ENCODE results near the gene EFCAB7. TPM values are rescaled to one million over a fixed set of nuclear protein-coding genes. Genes with fewer than 3 reads are reported as not detected.
"Not testable (repeated sequence)": the region's sequence is repeated elsewhere in the genome, so short reads cannot be mapped to it uniquely, and the experiment has no call there.

Gene EFCAB7
- total RNA-seq, 2 donors from 2014 or later = 9.8 to 11.6 TPM

DNA sequence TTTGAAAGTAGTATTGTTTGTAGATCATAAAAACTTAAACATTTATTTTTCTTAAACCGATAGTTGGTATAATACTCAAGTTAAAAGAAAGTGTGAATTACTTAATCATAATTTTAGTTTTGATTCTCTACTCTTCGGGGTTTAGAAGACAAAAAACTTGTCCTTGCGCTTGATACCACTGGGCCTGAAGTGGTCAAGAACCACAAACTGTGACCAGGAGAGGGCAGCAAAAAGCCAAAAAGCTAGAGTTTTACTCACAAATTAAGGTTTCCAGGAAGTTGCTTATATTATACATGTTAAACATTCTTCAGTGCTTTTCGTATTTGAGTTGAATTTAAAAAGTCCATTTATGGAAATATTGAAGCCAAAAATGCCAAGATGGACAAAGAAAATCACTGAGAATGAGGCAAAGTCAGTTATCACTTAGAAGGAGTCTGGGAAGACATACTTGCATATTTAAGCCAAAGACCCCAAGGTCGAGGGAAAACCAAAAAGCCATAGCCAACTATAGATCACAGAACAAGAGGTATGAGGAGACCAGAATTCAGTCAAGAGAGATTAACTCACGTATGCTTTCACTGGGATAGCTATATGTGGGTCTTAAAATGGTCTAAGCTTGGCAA lies 34.2 kb downstream of the EFCAB7 start:
- TF ChIP-seq, protein P1, sequence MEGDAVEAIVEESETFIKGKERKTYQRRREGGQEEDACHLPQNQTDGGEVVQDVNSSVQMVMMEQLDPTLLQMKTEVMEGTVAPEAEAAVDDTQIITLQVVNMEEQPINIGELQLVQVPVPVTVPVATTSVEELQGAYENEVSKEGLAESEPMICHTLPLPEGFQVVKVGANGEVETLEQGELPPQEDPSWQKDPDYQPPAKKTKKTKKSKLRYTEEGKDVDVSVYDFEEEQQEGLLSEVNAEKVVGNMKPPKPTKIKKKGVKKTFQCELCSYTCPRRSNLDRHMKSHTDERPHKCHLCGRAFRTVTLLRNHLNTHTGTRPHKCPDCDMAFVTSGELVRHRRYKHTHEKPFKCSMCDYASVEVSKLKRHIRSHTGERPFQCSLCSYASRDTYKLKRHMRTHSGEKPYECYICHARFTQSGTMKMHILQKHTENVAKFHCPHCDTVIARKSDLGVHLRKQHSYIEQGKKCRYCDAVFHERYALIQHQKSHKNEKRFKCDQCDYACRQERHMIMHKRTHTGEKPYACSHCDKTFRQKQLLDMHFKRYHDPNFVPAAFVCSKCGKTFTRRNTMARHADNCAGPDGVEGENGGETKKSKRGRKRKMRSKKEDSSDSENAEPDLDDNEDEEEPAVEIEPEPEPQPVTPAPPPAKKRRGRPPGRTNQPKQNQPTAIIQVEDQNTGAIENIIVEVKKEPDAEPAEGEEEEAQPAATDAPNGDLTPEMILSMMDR (IDR thresholded peaks at IDR 0.05) = peak in 1 of 4 experiments; percentile 26
- no peak for TF ChIP-seq POLR2AphosphoS5 (IDR thresholded peaks at IDR 0.05)
- DNase-seq (ENCODE audit: low spot score) = no peak
- Histone ChIP-seq H3K27me3 (replicated peaks; ENCODE audit: insufficient read depth) (no peaks in the 10 kb centered on the region), H3K4me1 (replicated peaks) (no peaks in the 10 kb centered on the region), H3K9me3 (no peaks in the 10 kb centered on the region), H3K36me3 (no peaks in the 10 kb centered on the region), H3K27ac (no peak overlapping the region), H3K4me3 (no peak overlapping the region)
- intact Hi-C loops (cut with DNase I) = no loop called here
- WGBS = 81% methylated on average over 6 of the region's 6 CpGs

GRCh38 chr1:63559357-63559756 lies 36.0 kb downstream of the EFCAB7 start:
- H3K27me3 ChIP-seq (replicated peaks; ENCODE audit: insufficient read depth) = no peaks in the 10 kb centered on the region
- no peaks in the 10 kb centered on the region for H3K9me3 ChIP-seq
- no peak for DNase-seq (ENCODE audit: low spot score)
- no peak overlapping the region for H3K27ac ChIP-seq
- no peaks in the 10 kb centered on the region for H3K4me1 ChIP-seq (replicated peaks)
- no peaks in the 10 kb centered on the region for H3K36me3 ChIP-seq
- intact Hi-C loops (cut with DNase I) = no loop called here
- WGBS = 92% methylated on average over 2 of the region's 2 CpGs
- TF ChIP-seq POLR2A (IDR thresholded peaks at IDR 0.05) (no peak), POLR2AphosphoS5 (IDR thresholded peaks at IDR 0.05) (no peak)
- TF ChIP-seq, protein P1 (IDR thresholded peaks at IDR 0.05) = no peak
- H3K4me3 ChIP-seq = no peak overlapping the region

GRCh38 chr1:63563745-63564144 lies 40.4 kb downstream of the EFCAB7 start:
- intact Hi-C loops (cut with DNase I) = no loop called here
- Histone ChIP-seq H3K27me3 (replicated peaks; ENCODE audit: insufficient read depth) (no peaks in the 10 kb centered on the region), H3K9me3 (no peaks in the 10 kb centered on the region), H3K36me3 (no peaks in the 10 kb centered on the region), H3K4me3 (no peak overlapping the region), H3K27ac (no peak overlapping the region), H3K4me1 (replicated peaks) (no peaks in the 10 kb centered on the region)
- TF ChIP-seq POLR2AphosphoS5 (IDR thresholded peaks at IDR 0.05) (no peak), POLR2A (IDR thresholded peaks at IDR 0.05) (no peak)
- TF ChIP-seq, protein P1 (IDR thresholded peaks at IDR 0.05) = no peak
- no peak for DNase-seq (ENCODE audit: low spot score)

DNA sequence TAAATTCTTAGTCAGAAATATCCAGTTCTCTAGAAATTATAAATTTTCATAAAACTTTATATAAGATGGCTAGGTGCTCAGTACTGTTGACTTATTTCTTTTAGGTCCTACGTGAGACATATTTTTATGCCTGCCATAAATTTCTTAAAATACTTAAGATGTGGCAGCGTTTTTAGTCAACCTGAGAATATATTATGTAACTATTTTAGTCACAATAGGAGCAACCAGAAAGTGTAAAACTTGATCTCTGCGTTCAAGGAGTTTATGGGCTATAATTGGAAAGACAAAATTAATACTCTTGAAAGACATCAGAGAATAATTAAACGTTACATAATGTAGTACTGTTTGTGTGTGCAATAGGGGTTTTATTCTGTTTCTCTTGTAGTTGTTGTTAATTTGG lies 45.7 kb downstream of the EFCAB7 start:
- Histone ChIP-seq H3K36me3 (no peaks in the 10 kb centered on the region), H3K27me3 (replicated peaks; ENCODE audit: insufficient read depth) (no peaks in the 10 kb centered on the region), H3K9me3 (no peaks in the 10 kb centered on the region), H3K4me3 (no peak overlapping the region), H3K4me1 (replicated peaks) (no peaks in the 10 kb centered on the region), H3K27ac (no peak overlapping the region)
- whole genome bisulfite sequencing = 88% methylated on average over 4 of the region's 4 CpGs
- TF ChIP-seq, protein P1 (IDR thresholded peaks at IDR 0.05) = no peak
- no peak for TF ChIP-seq POLR2A (IDR thresholded peaks at IDR 0.05)
- no peak for TF ChIP-seq POLR2AphosphoS5 (IDR thresholded peaks at IDR 0.05)
- no peak for DNase-seq (ENCODE audit: low spot score)
- intact Hi-C loops (cut with DNase I) = no loop called here

DNA sequence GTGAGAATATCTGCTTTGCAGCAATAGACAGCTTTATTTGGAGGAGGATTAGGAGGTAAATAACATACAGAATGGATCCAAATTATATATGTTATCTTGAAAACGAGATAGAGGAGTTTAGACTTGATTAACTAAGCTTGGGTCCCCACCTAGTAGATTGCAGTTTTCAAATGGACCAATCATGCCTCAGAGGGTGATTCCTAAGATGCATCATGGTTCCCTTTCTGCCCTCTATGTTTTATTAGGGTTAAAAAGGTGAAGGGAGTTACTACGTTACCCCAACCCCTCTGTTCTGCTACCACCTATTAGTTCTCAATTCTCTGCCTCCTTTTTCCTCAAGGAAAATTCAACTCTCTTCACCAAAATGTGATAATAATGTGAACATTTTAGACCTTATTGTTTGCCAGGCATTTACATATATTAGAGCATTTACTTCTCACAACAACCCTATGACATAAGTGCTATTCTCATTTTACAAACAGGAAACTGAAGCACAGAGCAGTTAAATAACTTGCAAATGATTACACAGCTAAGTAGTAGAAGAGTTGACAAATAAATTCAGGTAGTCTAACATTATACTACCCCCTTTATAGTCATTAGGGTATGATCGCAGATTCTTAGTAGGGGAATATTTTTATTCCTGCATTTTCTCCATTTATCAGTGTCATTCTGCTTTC lies 46.5 kb downstream of the EFCAB7 start:
- H3K4me1 ChIP-seq (replicated peaks) = no peaks in the 10 kb centered on the region
- WGBS = 90% methylated on average over 3 of the region's 3 CpGs
- H3K4me3 ChIP-seq = no peak overlapping the region
- no peaks in the 10 kb centered on the region for H3K27me3 ChIP-seq (replicated peaks; ENCODE audit: insufficient read depth)
- H3K9me3 ChIP-seq = no peaks in the 10 kb centered on the region
- H3K27ac ChIP-seq = no peak overlapping the region
- H3K36me3 ChIP-seq = no peaks in the 10 kb centered on the region
- no peak for DNase-seq (ENCODE audit: low spot score)
- intact Hi-C loops (cut with DNase I) = no loop called here
- TF ChIP-seq POLR2AphosphoS5 (IDR thresholded peaks at IDR 0.05) (no peak), POLR2A (IDR thresholded peaks at IDR 0.05) (no peak)
- TF ChIP-seq, protein P1 (IDR thresholded peaks at IDR 0.05) = no peak

- intact Hi-C loops (cut with DNase I); H3K4me3 ChIP-seq; H3K27ac ChIP-seq; H3K36me3 ChIP-seq; DNase-seq (ENCODE audit: low spot score); H3K27me3 ChIP-seq (replicated peaks; ENCODE audit: insufficient read depth); H3K4me1 ChIP-seq (replicated peaks); H3K9me3 ChIP-seq: not testable (repeated sequence)
- 88% methylated on average over 8 of the region's 8 CpGs for WGBS
These were observed 49.4 kb downstream of the EFCAB7 start for GRCh38 chr1:63572686-63573085.

GRCh38 chr1:63574203-63574796 lies 51.0 kb downstream of the EFCAB7 start:
- H3K27ac ChIP-seq; H3K4me3 ChIP-seq; intact Hi-C loops (cut with DNase I); H3K27me3 ChIP-seq (replicated peaks; ENCODE audit: insufficient read depth); DNase-seq (ENCODE audit: low spot score); H3K9me3 ChIP-seq; H3K36me3 ChIP-seq; H3K4me1 ChIP-seq (replicated peaks): not testable (repeated sequence)
- WGBS = 90% methylated on average over 2 of the region's 2 CpGs
